NT2/D1 (cell line): ENCODE data around the gene NKAIN2.

Experiments
- SUZ12 ChIP-seq: IDR thresholded peaks from 2 replicates; pipeline ENCODE4 v1.6.1; 2011; ENCODE audit not compliant: insufficient read length, insufficient read depth; ENCODE audit errors: extremely low read depth
- ZNF274 ChIP-seq: IDR thresholded peaks from 2 replicates; pipeline ENCODE4 v1.6.1; 2011; ENCODE audit warnings: mild to moderate bottlenecking, low read depth, low read length

- TF ChIP-seq SUZ12 (no peak), ZNF274 (no peak)
Measured at GRCh38 chr6:124233221-124233620, 429.6 kb downstream of the NKAIN2 start.
